GM23338 (cell line): ENCODE results near the gene BIN1. TPM values are rescaled to one million over a fixed set of nuclear protein-coding genes. Genes with fewer than 3 reads are reported as not detected.
A peak's percentile ranks its signal among the peaks of the same experiment; 100 is the strongest.

ENCODE experiments used
- ATAC-seq: fragments of 200-7000 bp; cut with Tn5 transposase; 3 replicates; pipeline ENCODE4 v1.9.1; 2020
- DNase-seq: peaks from one replicate; pipeline ENCODE4 v3.0.0-alpha.2; 2015; ENCODE audit warnings: low spot score
- H2AFZ ChIP-seq: fragments of 200-600 bp; sonication (generic); 2 replicates; pipeline ENCODE4 v1.8.0; 2016; ENCODE audit warnings: antibody characterized with exemption, mild to moderate bottlenecking, moderate library complexity
- H3F3A ChIP-seq: fragments of 200-600 bp; sonication (generic); replicated peaks from 2 replicates; pipeline ENCODE4 v1.8.0; 2017; ENCODE audit warnings: antibody characterized with exemption, mixed run types, low read depth
- H3K27ac ChIP-seq: fragments of 200-600 bp; sonication (generic); 2 replicates; pipeline ENCODE4 v1.6.1; 2016; ENCODE audit warnings: low read depth
- H3K27me3 ChIP-seq: fragments of 200-600 bp; sonication (generic); 2 replicates; pipeline ENCODE4 v1.8.0; 2016; ENCODE audit warnings: mild to moderate bottlenecking, mixed run types, moderate library complexity; ENCODE audit not compliant: insufficient read depth
- H3K36me3 ChIP-seq: fragments of 200-600 bp; sonication (generic); 2 replicates; pipeline ENCODE4 v1.8.0; 2016; ENCODE audit warnings: mild to moderate bottlenecking; ENCODE audit not compliant: insufficient read depth
- H3K4me1 ChIP-seq: fragments of 200-600 bp; sonication (generic); 2 replicates; pipeline ENCODE4 v1.8.0; 2016; ENCODE audit warnings: mild to moderate bottlenecking, moderate library complexity; ENCODE audit not compliant: insufficient read depth
- H3K4me2 ChIP-seq: fragments of 200-600 bp; sonication (generic); 2 replicates; pipeline ENCODE4 v1.7.1; 2017; ENCODE audit warnings: mixed run types
- H3K4me3 ChIP-seq: fragments of 200-600 bp; sonication (generic); 2 replicates; pipeline ENCODE4 v1.6.1; 2016; ENCODE audit warnings: mixed run types
- H3K79me2 ChIP-seq: fragments of 200-600 bp; sonication (generic); replicated peaks from 2 replicates; pipeline ENCODE4 v1.8.0; 2017; ENCODE audit warnings: mild to moderate bottlenecking; ENCODE audit not compliant: insufficient read depth
- H3K9me2 ChIP-seq: fragments of 200-600 bp; sonication (generic); 2 replicates; pipeline ENCODE4 v1.8.0; 2017; ENCODE audit not compliant: insufficient read depth
- H4K20me1 ChIP-seq: fragments of 200-600 bp; sonication (generic); replicated peaks from 2 replicates; pipeline ENCODE4 v1.8.0; 2017; ENCODE audit warnings: mild to moderate bottlenecking; ENCODE audit not compliant: insufficient read depth
- H3K27ac Mint-ChIP-seq: 2 replicates; pipeline ENCODE4 v1.8.0; 2020; ENCODE audit warnings: inconsistent platforms, mild to moderate bottlenecking, moderate library complexity, mixed read lengths
- H3K27me3 Mint-ChIP-seq: 3 replicates; pipeline ENCODE4 v1.8.0; 2022; ENCODE audit warnings: low read depth, mild to moderate bottlenecking, moderate library complexity, mixed read lengths, inconsistent platforms; ENCODE audit not compliant: insufficient read depth, poor library complexity
- H3K36me3 Mint-ChIP-seq: 3 replicates; pipeline ENCODE4 v1.8.0; 2021; ENCODE audit warnings: low read depth, mild to moderate bottlenecking, inconsistent platforms, moderate library complexity, mixed read lengths
- H3K4me1 Mint-ChIP-seq: 3 replicates; pipeline ENCODE4 v1.8.0; 2020; ENCODE audit warnings: mild to moderate bottlenecking, inconsistent platforms, mixed read lengths
- H3K4me3 Mint-ChIP-seq: 3 replicates; pipeline ENCODE4 v1.8.0; 2021; ENCODE audit warnings: moderate library complexity, mild to moderate bottlenecking, inconsistent platforms, mixed read lengths
- H3K9me3 Mint-ChIP-seq: 3 replicates; pipeline ENCODE4 v1.8.0; 2020; ENCODE audit warnings: moderate library complexity, mild to moderate bottlenecking, inconsistent platforms, mixed read lengths
- CTCF ChIP-seq, 2 experiments: fragments of 200-600 bp in 1 of 2; sonication (generic) in 1 of 2; conservative IDR thresholded peaks; 2 replicates each; pipeline versions ENCODE4 v1.5.1 to v1.6.1; 2016 to 2017; ENCODE audit warnings: antibody characterized with exemption in 2 of 2, low read depth in 2 of 2, mild to moderate bottlenecking in 2 of 2, moderate library complexity in 1 of 2
- ETS1 ChIP-seq: IDR thresholded peaks from 2 replicates; pipeline ENCODE4 v1.6.1; 2016; ENCODE audit warnings: antibody characterized with exemption
- EZH2 ChIP-seq: fragments of 200-600 bp; sonication (generic); IDR thresholded peaks from one replicate; pipeline ENCODE4 v1.8.0; 2017; ENCODE audit warnings: antibody characterized with exemption, mild to moderate bottlenecking, low read depth; ENCODE audit not compliant: unreplicated experiment
- EZH2phosphoT487 ChIP-seq: fragments of 200-600 bp; sonication (generic); IDR thresholded peaks from one replicate; pipeline ENCODE4 v1.8.1; 2018; ENCODE audit warnings: antibody characterized with exemption; ENCODE audit not compliant: unreplicated experiment
- NANOG ChIP-seq: IDR thresholded peaks from 2 replicates; pipeline ENCODE4 v1.6.1; 2016; ENCODE audit warnings: antibody characterized with exemption, borderline replicate concordance
- POLR2AphosphoS5 ChIP-seq: IDR thresholded peaks from 2 replicates; pipeline ENCODE4 v1.6.1; 2016; ENCODE audit warnings: antibody characterized with exemption, low read depth
- REST ChIP-seq: IDR thresholded peaks from one replicate; pipeline ENCODE4 v1.6.1; 2018; ENCODE audit warnings: antibody characterized with exemption; ENCODE audit not compliant: unreplicated experiment
- STAT1 ChIP-seq: IDR thresholded peaks from one replicate; pipeline ENCODE4 v1.6.1; 2016; ENCODE audit warnings: antibody characterized with exemption; ENCODE audit not compliant: unreplicated experiment
- ZNF114 ChIP-seq: fragments of 250-450 bp; sonication (Bioruptor Pico); IDR thresholded peaks from 2 replicates; pipeline ENCODE4 v1.5.0; 2020; ENCODE audit warnings: mild to moderate bottlenecking, moderate library complexity
- polyA plus RNA-seq: library from polyadenylated mRNA; unstranded; fragments of >200 nt; fragmentation: Nextera tagmentation; extraction: Ambion mirVana; gene quantifications from 2 replicates; pipeline ENCODE4 v1.2.1, GENCODE V29; 2016
- total RNA-seq: library from RNA; depleted of rRNA; stranded (reverse); fragments of >200 nt; shearing (Covaris generic); gene quantifications from 2 replicates; pipeline ENCODE4 v1.2.3, GENCODE V29; 2014

BIN1 gene
- total and polyA plus RNA-seq, 2 experiments from 2014 or later, result 30.1 to 56.4 TPM

GRCh38 chr2:127064642-127065250, 42.2 kb downstream of the BIN1 start:
- DNase-seq, result peak; percentile 53
- no peaks in the 10 kb centered on the region for H3K4me1 ChIP-seq
- H3K9me3 Mint-ChIP-seq, result no peaks in the 10 kb centered on the region; the same call in 2 of the 3 replicates
- H4K20me1 ChIP-seq, result no peaks in the 10 kb centered on the region
- H3K4me3 ChIP-seq, result no peak overlapping the region
- H2AFZ ChIP-seq, result no peak overlapping the region
- no peak overlapping the region for H3K4me2 ChIP-seq
- peaks cover 23% of the 10 kb centered on the region for H3K36me3 Mint-ChIP-seq
- no peaks in the 10 kb centered on the region for H3K79me2 ChIP-seq
- peaks cover 5% of the 10 kb centered on the region; the same call in 2 of the 3 replicates for H3K4me1 Mint-ChIP-seq
- TF ChIP-seq STAT1, result no peak
- no peak for TF ChIP-seq NANOG
- no peak for TF ChIP-seq POLR2AphosphoS5
- H3K4me3 Mint-ChIP-seq, result no peak overlapping the region
- peaks cover 10% of the 10 kb centered on the region for H3K27me3 Mint-ChIP-seq
- no peaks in the 10 kb centered on the region for H3K27me3 ChIP-seq
- ATAC-seq, result peak; percentile 59
- H3K9me2 ChIP-seq, result no peaks in the 10 kb centered on the region
- no peaks in the 10 kb centered on the region for H3K36me3 ChIP-seq
- H3F3A ChIP-seq, result no peaks in the 10 kb centered on the region
- H3K27ac Mint-ChIP-seq, result peak overlapping the region; percentile 56; the same call in 1 of the 2 replicates
- H3K27ac ChIP-seq, result no peak overlapping the region

- no peak overlapping the region for H2AFZ ChIP-seq
- ATAC-seq, result no peak
- peaks cover 7% of the 10 kb centered on the region for H3K4me1 Mint-ChIP-seq
- TF ChIP-seq REST (no peak), EZH2phosphoT487 (no peak), ZNF114 (CRISPR knock-in tag) (no peak), CTCF (conservative IDR thresholded peaks at IDR 0.05; ENCODE audit: low read depth in 2 of 2) (no peak), ETS1 (no peak), STAT1 (no peak), EZH2 (no peak)
Measured at GRCh38 chr2:127063701-127064590, 43.0 kb downstream of the BIN1 start.

More at GRCh38 chr2:127063701-127064590, 43.0 kb downstream of the BIN1 start:
- Histone ChIP-seq H3K9me2 (no peaks in the 10 kb centered on the region), H3K4me1 (no peaks in the 10 kb centered on the region), H3K79me2 (no peaks in the 10 kb centered on the region), H3F3A (no peaks in the 10 kb centered on the region), H3K27me3 (no peaks in the 10 kb centered on the region), H3K36me3 (no peaks in the 10 kb centered on the region), H3K4me2 (no peak overlapping the region), H3K4me3 (no peak overlapping the region), H4K20me1 (no peaks in the 10 kb centered on the region), H3K27ac (no peak overlapping the region)
- Mint-ChIP-seq H3K9me3 (no peaks in the 10 kb centered on the region; the same call in 2 of the 3 replicates), H3K36me3 (peaks cover 20% of the 10 kb centered on the region), H3K4me3 (no peak overlapping the region), H3K27me3 (peaks cover 8% of the 10 kb centered on the region), H3K27ac (peak overlapping the region; percentile 56; the same call in 1 of the 2 replicates)
- DNase-seq, result no peak
